PC-9 (cell line): Measurements from ENCODE around the gene SYTL5.

Experiments
- CTCF ChIP-seq: fragments of 200-600 bp; sonication (generic); conservative IDR thresholded peaks from 2 replicates; pipeline ENCODE4 v1.6.1; 2017; ENCODE audit warnings: mixed run types, antibody characterized with exemption, mild to moderate bottlenecking, moderate library complexity
- EZH2 ChIP-seq: fragments of 200-600 bp; sonication (generic); IDR thresholded peaks from 2 replicates; pipeline ENCODE4 v1.8.0; 2017; ENCODE audit warnings: antibody characterized with exemption, low read depth

GRCh38 chrX:38028300-38028699 is 21.9 kb downstream of the SYTL5 start:
- TF ChIP-seq CTCF (no peak), EZH2 (no peak)
